A204.1 (cell line): ENCODE measurements around the gene GMEB2.
"Not testable (repeated sequence)": the region's sequence is repeated elsewhere in the genome, so short reads cannot be mapped to it uniquely, and the experiment has no call there.

Source experiments
- FAIRE-seq: peaks from 2 replicates; lab custom pipeline; 2012; peaks lifted over from hg19 to GRCh38; lab: Jason Lieb, UNC

Gene GMEB2, protein sequence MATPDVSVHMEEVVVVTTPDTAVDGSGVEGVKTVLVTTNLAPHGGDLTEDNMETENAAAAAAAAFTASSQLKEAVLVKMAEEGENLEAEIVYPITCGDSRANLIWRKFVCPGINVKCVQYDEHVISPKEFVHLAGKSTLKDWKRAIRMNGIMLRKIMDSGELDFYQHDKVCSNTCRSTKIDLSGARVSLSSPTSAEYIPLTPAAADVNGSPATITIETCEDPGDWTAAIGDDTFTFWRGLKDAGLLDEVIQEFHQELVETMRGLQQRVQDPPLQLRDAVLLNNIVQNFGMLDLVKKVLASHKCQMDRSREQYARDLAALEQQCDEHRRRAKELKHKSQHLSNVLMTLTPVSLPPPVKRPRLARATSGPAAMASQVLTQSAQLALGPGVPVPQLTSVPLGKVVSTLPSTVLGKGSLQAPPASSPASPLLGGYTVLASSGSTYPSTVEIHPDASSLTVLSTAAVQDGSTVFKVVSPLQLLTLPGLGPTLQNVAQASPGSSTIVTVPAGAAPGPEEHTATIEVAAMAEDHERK

DNA sequence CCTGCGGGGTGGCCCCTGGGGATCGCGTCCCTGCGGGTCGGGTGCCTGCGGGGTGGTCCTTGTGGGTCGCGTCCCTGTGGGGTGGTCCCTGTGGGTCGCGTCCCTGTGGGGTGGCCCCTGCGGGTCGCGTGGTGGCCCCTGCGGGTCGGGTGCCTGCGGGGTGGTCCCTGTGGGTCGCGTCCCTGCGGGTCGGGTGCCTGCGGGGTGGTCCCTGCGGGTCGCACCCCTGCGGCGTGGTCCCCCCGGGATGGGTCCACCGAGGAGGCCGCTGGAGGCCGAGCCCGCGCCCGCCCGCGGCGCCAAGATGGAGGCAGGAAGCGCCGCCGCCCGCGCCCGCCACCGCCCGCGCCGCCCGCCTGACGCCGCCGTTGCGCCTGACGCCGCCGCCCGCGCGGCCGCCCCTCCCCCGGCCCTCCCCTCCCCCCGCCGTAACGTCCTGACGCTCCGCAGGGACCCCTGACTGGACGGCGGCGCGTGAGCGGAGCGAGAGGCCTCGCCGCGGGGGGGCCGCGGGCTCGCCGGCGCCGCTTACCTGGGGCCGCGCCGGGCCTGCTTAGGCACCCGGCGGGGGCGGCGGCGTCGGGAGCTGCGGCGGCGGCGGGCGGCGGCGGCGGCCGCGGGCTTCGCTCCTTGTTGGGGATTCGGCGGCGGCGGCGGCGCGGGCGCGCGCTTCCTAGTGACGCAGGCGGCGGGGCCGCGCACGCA is at the start of gene GMEB2:
GMEB2 (minus strand) TSS at position 678 of the 705 bp plus-strand sequence. CDS start 7,704 bp downstream, outside the sequence.
- FAIRE-seq, result no peak

DNA sequence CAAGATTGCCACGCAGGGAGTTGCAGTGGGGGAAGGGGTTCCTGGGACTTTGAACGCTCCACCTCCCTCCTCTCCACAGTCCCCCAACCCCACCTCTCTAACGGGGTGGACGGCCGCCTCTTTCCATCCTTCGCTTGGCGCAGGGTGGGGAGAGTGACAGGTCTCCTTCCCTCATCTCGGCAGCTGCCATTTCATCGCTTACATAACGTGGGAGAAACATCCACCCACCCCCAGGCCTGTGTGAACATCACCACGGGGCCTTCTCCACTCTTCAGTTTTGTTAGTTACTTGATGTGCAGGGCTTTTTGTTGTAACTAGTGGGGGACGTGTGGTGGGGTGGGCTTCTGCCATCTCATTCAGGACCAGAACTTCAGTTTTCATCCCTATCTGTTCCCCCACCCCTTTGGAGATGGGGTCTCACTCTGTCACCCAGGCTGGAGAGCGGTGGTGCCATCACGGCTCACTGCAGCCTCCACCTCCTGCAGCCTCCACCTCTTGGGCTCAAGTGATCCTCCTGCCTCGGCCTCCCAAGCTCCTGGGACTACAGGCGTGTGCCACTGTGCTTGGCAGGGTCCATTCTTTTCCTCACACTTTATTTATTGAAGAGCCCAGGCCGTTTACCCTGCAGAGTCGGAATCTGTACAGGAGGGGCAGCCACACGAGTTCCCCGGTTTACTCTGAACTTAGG is 48.9 kb upstream of the GMEB2 start:
- FAIRE-seq, result no peak

DNA sequence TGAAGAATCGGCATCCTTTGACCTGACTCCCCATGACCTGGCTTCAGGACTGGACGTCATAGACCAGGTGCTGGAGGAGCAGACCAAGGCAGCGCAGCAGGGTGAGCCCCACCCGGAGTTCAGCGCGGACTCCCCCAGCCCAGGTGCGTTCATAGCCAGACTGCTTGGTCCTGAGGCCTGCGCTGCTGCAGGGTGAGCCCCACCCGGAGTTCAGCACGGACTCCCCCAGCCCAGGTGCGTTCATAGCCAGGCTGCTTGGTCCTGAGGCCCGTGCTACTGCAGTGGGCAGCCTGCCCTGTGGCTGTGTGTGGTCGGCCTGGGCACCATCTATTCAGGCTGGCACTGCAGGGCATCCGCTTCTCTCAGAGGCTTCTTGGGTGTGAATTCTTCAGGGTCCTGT is 47.0 kb upstream of the GMEB2 start:
- no peak for FAIRE-seq

DNA sequence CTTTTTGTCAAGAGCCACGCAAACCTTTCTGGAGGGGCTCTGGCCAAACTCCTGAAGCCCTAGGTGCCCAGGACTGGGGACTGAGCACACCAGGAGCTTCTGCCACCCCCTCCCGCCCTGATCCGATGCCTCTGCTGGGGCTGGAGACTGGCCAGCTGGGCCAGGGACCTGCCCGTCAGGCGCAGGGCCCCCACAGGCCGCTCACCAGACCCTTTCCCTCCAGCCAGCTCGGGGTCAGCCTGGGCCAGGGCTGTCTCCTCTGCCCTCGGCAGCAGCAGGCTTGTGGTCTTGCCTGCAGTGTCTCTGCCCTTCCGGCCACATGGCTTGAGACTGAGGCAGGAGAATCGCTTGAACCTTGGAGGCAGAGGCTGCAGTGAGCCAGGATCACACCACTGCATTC is 45.8 kb upstream of the GMEB2 start:
- no peak for FAIRE-seq

DNA sequence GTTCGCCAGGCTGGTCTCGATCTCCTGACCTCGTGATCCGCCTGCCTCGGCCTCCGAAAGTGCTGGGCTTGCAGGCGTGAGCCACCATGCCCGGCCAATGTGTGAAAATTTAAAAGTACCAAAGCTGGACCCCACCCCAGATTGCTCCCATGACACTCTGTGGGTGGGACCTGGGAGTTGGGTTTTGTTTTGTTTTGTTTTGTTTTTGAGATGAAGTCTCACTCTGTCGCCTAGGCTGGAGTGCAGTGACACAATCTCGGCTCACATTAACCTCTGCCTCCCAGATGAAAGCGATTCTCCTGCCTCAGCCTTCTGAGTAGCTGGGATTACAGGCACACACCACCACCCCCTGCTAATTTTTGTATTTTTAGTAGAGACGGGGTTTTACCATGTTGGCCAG is 44.8 kb upstream of the GMEB2 start:
- FAIRE-seq, result not testable (repeated sequence)

DNA sequence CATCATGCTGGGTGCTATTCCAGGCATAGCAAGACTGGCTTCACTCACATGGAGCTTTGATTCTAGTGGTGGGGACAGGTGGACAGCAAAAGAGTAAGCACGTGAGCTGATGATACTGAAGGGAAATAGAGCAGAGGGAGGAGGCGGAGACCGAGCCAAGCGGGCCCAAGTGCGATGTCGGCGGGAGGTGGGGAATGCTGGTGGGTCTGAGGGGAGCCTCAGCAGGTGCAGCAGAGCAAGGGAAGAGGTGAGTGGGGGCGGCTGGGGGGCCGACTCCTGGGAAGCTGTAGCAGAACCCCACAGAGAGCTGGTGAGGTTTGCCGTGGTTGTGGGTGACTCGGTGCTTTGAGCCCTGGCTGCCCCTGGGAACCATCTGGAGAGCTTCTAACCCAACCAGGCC is 41.5 kb upstream of the GMEB2 start:
- FAIRE-seq, result no peak

DNA sequence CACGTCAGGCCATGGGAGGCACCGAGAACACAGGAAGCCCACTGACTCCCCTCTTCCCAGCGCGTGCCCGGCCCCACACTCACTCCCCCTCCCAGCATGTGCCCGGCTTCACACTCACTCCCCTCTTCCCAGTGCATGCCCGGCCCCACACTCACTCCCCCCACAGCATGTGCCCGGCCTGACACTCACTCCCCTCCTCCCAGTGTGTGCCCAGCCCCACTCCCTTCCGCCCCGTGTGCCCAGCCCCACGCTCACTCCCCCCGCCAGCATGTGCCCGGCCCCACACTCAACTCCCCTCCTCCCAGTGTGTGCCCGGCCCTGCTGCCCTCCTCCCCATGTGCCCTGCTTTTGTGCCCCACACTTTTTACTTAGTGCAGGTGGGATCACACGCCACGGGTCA is 41.0 kb upstream of the GMEB2 start:
- FAIRE-seq, result no peak

DNA sequence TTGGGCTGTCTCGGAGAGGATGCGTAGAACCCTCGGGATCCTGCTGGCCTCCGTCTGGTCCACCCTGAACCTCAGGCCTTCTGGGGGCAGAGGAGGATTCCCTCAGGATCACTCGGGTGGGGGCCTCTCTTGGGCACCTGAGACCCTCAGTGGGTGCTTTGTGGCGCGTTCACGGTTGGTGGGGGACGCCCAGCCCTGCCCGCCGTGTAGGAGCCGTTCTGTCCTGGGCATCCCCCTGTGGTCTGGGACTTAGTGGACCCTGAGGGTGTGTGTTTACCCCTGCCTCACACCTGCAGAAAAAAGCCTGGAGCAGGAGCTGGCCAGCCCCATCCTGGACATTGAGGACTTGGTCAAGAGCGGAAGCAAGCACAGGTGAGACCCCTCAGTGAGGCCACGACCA is 38.8 kb upstream of the GMEB2 start:
- no peak for FAIRE-seq

DNA sequence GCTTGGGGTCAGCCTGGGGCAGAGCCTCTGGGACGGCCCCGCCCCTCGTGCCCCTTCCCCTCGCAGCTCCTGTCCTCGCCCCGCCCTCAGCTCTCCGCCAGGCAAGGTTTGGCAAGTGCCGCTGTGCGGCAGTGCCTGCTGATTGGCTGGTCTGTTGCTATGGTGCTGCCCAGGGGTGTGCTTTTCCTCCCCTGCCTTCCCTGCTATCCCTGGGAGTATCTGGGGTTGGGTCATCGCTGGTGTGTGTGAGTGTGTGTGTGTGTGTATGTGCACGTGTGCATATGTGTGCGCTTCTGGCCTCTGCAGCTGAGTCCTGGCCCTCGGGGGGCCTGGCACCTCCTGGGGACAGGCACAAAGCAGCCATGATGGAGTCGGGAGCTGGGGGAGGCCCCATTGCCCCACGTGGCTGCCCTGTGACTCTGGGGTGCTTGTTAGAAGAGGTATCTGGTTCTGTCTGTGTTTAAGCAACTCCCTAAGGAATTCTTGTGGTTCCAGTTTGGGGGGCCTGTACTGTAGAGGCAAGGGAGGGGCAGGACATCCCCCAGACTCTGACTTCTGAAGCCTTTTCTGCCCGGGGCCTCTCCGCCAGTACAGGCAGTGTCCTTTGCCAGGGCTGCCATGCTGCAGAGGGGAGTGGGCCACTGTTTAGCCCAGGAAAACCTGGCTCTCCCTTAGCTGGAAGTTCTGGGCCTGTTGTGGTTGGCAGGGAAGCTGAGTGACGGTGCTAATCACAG is 38.1 kb upstream of the GMEB2 start:
- FAIRE-seq, result no peak

DNA sequence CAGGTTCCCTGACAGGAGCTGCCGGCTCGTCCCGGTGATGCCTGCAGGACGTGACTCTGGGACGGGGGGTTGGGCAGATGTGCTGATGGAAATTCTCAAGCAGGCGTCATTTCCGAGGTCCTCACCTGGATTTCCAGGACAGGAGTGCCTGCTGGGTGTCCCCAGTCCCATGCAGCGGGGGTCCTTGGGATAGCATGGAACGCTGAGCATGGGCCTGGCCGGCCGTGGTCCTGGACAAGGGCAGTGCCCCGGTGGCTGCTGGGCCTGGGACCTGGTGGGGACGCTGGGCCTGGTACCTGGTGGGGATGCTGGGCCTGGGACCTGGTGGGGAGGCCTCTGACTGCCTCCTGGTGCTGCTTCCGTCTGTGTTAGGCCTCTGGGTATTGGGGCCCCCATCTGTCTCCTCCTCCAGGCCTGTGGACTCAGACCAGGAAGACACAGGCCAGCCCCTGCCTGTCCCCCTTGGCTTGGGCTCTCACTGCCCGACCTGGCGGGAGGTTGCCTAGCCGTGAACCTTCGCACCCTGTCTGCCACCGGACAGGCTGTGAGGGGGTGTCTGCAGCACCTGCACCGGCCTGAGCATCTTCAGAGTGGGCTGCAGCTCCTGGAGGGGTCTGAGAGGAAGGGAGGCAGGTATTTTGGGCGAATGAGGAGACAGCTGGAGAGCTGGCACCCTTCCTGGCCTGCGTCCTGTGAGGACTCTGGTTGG is 37.4 kb upstream of the GMEB2 start:
- FAIRE-seq, result no peak

DNA sequence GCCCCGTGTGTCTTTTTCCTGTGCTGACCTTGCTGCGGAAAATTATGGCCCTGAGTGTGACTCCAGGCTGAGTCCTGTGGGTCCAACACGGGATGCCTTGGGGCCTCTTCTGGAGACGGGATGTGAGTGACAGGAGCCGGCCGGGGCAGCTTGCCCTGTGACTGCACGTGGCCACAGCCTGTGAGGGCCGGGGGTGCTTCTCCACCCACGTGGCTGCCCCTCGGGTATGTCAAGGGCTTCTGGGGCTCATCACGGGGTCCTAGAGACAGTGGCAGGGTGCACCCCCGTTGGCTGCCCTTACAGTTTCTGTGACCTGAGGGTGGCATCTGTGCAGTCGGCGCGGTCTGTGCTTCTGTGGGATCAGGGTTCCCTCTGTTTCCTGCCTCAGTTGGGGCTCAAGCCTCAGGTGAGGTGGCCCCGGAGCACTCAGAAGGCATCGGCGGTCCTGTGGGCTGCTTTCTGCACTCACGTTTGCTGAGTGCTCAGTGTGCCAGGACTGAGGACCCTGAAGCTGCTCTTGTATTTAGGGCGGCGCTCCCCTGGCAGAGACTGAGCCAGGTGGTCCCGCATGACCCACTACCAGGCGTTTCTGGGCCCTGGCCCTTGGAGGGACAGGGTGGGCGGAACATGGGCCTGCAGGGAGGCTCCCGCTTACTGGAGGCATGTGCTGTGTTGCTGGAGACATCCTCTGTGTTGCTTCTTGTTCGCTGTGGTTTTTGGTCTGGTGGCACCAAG is 36.6 kb upstream of the GMEB2 start:
- FAIRE-seq, result no peak

DNA sequence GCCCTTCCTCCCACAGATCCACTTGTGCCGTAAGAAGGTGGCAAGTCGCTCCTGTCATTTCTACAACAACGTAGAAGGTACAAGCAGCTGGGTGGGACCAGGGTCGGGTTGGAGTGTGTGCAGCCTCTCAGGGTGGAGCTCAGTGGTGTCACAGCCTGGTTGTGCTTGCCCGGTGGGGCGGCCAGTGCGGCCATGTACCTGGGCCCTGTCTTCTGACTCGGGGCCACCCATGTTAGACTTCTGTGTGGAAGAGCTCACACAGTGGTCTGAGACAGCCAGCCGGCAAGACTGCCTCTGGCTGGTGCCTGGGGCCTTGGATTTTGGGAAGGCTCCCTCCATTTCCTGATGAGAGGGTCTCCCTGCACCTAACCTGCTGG is 35.9 kb upstream of the GMEB2 start:
- no peak for FAIRE-seq

DNA sequence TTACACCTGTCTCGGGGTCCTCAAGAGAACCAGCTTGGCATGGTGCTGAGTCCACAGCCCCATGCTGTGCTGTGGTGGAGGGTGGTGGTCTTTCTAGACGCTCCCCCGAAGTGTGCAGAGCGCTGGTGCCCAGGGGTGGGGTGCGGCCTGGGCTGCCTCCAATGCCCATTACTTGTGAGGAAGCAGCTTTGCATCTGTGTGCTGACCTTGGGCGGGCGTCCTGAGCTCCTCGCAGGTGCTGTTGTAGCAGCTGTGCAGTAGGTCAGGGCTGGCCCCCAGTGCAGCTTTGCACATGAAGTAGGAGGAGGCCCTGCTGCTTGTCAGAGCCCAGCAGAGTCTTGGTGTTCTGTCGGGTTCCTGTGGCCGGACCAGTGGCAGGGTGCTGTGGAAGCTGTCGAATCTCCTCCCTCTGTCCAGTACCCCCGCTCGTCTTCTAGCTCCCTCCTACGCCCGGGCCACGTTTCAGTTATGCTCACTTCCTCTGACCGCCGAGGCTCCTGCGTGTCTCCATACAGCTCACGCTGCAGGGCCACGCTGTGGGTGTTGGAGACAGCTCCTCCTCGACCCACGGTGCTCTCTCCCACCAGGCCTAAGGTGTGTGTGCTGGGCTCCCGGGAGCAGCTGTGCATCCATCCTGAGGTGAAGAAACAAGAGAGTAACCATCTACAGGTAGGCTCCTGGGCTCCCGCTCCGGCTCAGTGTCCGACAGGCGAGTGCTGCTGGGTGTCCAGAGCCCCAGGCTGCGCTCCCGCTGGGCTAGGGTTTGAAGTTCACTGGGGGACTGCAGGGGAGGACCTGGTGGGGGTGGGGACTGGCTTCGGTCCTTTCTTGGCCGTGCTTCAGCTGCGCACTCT is 35.3 kb upstream of the GMEB2 start:
- no peak for FAIRE-seq

DNA sequence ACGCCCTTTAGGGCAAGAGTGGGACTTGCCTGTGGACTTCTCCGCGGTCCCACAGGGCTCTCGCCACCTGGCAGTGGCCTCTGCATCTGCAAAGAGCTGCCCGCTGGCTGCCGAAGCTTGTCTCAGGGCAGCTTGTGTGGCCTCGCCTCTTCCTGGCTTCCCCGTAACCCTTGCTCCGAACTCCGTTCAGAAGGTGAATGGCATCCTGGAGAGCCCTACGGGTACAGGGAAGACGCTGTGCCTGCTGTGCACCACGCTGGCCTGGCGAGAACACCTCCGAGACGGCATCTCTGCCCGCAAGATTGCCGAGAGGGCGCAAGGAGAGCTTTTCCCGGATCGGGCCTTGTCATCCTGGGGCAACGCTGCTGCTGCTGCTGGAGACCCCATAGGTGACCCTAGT is 34.2 kb upstream of the GMEB2 start:
- no peak for FAIRE-seq

DNA sequence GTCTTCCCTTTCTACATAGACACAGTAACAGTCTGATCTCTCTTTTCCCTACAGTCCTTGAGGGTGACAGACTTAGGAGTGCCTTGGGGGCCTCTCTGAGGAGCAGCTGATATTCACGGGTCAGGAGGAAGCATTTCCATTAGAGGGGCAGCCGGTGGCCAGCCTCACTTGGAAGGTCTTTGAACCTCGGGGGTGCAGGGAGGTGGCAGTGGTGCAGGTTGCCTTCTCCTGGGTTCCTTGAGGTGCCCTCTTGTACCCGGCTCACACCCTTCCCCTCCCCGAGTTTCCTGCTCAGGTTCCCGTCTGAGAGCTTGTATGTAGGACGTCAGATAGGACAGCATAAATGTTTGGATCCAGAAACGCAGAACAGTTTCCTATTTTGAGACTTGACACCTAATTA is 33.7 kb upstream of the GMEB2 start:
- FAIRE-seq, result no peak

DNA sequence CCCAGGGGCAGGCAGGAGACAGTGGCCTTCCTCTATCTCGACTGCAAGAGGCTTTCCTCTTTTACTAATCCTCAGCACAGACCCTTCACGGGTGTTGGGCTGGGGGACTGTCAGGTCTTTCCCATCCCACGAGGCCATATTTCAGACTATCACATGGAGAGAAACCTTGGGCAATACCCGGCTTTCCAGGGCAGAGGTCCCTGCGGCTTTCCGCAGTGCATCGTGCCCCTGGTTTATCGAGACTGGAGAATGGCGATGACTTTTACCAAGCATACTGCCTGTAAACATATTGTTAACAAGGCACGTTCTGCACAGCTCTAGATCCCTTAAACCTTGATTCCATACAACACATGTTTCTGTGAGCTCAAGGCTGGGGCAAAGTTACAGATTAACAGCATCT is 33.3 kb upstream of the GMEB2 start:
- FAIRE-seq, result not testable (repeated sequence)

DNA sequence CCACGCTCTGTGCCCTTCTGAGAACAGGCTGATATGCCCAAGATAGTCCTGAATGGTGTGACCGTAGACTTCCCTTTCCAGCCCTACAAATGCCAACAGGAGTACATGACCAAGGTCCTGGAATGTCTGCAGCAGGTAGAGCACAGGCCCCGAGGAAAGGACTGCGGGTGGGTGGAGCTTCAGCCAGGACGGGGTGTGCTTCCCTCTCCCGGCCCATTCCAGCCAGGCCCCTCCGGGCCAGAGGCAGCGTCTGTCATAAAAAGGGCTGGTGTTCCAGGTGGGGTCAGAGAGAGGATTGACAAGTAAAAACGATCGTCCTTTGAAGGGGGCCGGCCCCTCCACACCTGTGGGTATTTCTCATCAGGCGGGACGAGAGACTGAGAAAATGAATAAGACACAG is 32.5 kb upstream of the GMEB2 start:
- no peak for FAIRE-seq

DNA sequence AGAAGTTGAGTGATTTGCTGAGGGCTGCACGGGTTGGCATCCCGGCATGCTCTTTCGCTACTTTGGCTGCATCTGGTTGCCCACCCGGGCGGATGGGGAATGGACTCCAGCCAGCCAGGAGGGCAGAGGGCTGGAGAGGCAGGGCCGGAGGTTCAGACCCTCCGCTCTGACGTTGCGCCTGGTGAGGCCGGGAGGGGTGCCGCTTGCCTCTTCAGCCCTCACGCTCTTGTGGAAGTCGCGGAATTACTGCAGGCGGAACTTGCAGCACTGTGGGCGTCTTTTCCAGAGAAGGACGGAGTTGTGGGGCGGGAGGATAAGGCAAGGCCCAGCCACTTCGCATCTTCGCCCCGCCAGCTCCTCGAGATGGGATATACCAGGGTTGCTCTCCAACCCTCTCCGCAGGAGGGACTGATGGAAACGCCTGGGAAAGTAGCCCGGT is 31.9 kb upstream of the GMEB2 start:
- no peak for FAIRE-seq

DNA sequence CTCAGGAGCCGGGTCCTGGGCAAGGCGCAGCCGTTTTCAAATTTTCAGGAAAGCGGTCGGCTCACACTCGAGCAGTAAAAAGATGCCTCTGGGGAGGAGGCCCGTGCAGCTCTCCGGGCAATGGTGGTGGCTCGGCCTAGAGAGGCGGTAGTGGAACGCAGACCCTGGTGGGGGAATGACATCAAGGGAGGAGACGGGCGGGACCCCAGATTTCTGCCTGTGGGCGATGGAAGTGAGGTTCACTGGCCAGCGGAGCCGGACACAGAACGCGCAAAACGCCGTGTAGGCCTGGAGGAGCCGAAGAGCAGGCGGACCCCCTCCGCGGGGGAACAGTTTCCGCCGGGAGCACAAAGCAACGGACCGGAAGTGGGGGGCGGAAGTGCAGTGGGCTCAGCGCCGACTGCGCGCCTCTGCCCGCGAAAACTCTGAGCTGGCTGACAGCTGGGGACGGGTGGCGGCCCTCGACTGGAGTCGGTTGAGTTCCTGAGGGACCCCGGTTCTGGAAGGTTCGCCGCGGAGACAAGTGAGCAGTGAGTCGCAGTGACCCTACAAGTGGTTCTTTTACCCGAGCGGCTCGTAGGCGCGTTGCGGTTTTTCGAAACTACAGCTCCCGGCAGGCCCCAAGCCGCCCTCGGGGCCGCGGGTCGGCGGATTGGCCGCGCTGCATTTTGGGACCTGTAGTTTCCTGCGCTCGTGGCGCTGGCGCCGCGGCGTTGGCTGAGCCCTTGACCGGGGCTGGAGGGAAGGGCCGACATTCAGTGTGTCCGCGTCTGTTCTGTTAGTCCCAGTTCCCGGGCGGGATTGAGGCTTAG is 31.2 kb upstream of the GMEB2 start, which contains the start of gene RTEL1:
RTEL1 (plus strand) TSS at position 376 of the 812 bp plus-strand sequence. CDS start 1,091 bp downstream, outside the sequence.
- no peak for FAIRE-seq
